ENCODE data around the gene MMP24. TPM values are rescaled to one million over a fixed set of nuclear protein-coding genes. Genes with fewer than 3 reads are reported as not detected.

The MMP24 gene
- total and polyA plus RNA-seq, 2 of the 13 experiments (the other 11 are each of a cell fraction or from before 2014, with no cell fraction given): 0.29 to 0.35 TPM

DNA sequence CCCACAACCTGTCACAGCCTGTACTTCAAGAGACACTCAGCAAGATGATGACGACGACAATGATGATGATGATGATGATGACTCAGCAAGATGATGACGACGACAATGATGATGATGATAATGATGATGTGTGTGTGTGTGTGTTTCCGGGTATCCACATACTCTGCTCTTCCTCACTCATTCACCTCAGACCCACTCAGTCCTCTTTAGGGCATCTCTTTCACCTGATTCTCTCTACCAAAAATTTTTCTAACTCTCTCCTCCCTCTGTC is 59.3 kb downstream of the MMP24 start (continued):
- TF ChIP-seq ARNTL (CRISPR knock-in tag; IDR thresholded peaks at IDR 0.05): no peak
- TF ChIP-seq U2AF1 (optimal IDR thresholded peaks at IDR 0.05; ENCODE audit: low read depth, low read length): no peak
- TF ChIP-seq ZFP37 (CRISPR knock-in tag; IDR thresholded peaks at IDR 0.05; ENCODE audit: borderline replicate concordance): no peak
- no peak for TF ChIP-seq ZNF768 (CRISPR knock-in tag; IDR thresholded peaks at IDR 0.05)
- no peak for TF ChIP-seq ZNF552 (CRISPR knock-in tag; IDR thresholded peaks at IDR 0.05; ENCODE audit: borderline replicate concordance)

DNA sequence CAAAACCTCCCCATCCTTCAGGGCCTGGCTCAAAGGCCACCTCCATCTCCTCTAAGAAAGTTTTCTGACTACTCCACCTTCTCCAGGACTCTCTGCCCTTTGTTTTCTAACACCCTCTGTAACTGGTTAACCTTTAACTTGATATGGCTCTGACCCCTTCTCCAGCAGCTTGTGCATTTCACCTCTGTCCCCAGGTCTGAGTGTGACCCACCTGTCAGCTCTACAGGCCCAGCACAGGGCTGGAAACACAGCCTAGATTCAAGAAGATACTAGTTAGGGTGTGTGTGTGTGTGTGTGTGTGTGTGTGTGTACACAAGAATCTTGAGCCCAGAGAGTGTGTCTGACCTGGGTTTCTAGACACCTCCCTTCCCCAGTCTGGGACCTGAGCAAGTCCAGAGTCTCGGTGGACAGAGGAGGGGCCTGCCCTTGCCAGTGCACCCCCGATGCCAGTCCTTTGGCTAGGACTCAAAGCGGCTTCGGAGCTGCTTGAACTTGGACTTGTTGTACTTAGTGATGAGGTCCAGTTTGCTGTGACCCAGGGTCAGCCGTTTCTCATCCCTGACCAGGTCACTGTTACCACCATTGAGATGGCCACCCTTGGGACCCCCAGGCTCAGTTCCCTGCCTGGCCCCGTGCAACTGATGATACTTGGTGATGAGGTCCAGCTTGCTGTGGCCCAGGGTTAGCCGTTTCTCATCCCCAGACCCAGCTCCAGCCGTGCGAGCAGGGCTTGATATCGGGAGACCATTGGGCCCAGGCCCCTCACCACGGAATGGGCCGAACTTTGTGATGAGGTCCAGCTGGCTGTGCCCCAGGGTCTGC is 59.8 kb downstream of the MMP24 start:
- Histone ChIP-seq H3K27me3 (ENCODE audit: control insufficient read depth in 1 of 2, insufficient read depth in 2 of 2, low read length in 2 of 2) (peaks cover 3 to 17% of the 10 kb centered on the region in 2 experiments; a peak in 3 of 5 replicates), H2AFZ (ENCODE audit: low read length) (no peak overlapping the region), H3K27ac (ENCODE audit: extremely low read length, insufficient read depth, low read length) (peak overlapping the region; percentile 95), H4K20me1 (ENCODE audit: insufficient read depth, low read length) (peaks cover 9% of the 10 kb centered on the region), H3K9ac (ENCODE audit: insufficient read depth, low read depth, low read length) (peak overlapping the region; percentile 97), H3K4me2 (ENCODE audit: low read depth, low read length) (peak overlapping the region; percentile 91), H3K4me3 (replicated peaks in 1 of 3; ENCODE audit: insufficient read depth in 1 of 3, low read depth in 2 of 3, low read length in 3 of 3) (peak overlapping the region; percentile 80 to 98 (median 81)), H3K4me1 (ENCODE audit: insufficient read depth, low read length) (peaks cover 70% of the 10 kb centered on the region), H3K36me3 (replicated peaks in 1 of 2; ENCODE audit: control insufficient read depth in 1 of 2, insufficient read depth in 2 of 2, low read length in 2 of 2) (peaks cover 0 to 10% of the 10 kb centered on the region in 2 experiments; a peak in 3 of 5 replicates), H3K9me3 (ENCODE audit: low read length) (no peaks in the 10 kb centered on the region), H3K79me2 (ENCODE audit: insufficient read depth, low read length) (peaks cover 36% of the 10 kb centered on the region)
- in situ Hi-C loops (cut with HindIII; ENCODE audit: extremely low pct_ligation_motif_present, low pct_unique_long_range_greater_than_20kb): no loop called here
- no TSS peak for BruUV-seq (replicated peaks)
- POLR2A ChIA-PET: interaction anchor here (0.9 to 3.0 kb wide), 14 partner anchors 11 to 410 kb away, joined by 3 to 26 read pairs (median 5); partner anchors contain the start of genes ACSS2, CEP250, EDEM2 and UQCC1
- ATAC-seq (peak; percentile 70), FAIRE-seq (peak; percentile 92), DNase-seq (ENCODE audit: low spot score) (peak; percentile 86)
- intact Hi-C loops (cut with micrococcal nuclease; ENCODE audit: unreplicated experiment): no loop called here
- 11% methylated on average over 9 of the region's 12 CpGs for WGBS (ENCODE audit: low lambda C conversion rate)
- CTCF ChIA-PET (ENCODE audit: low intra/inter-chr PET ratio, low total read pairs): interaction anchor here (0.8 to 1.1 kb wide), 2 partner anchors 18 to 21 kb away, joined by 3 to 5 read pairs; no protein-coding TSS in a partner anchor
- TF ChIP-seq PHB2 (IDR thresholded peaks at IDR 0.05; ENCODE audit: partially characterized antibody): no peak
- no peak for TF ChIP-seq RFX3 (CRISPR knock-in tag; IDR thresholded peaks at IDR 0.05)
- TF ChIP-seq, protein P1, sequence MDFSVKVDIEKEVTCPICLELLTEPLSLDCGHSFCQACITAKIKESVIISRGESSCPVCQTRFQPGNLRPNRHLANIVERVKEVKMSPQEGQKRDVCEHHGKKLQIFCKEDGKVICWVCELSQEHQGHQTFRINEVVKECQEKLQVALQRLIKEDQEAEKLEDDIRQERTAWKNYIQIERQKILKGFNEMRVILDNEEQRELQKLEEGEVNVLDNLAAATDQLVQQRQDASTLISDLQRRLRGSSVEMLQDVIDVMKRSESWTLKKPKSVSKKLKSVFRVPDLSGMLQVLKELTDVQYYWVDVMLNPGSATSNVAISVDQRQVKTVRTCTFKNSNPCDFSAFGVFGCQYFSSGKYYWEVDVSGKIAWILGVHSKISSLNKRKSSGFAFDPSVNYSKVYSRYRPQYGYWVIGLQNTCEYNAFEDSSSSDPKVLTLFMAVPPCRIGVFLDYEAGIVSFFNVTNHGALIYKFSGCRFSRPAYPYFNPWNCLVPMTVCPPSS (IDR thresholded peaks at IDR 0.05): no peak
- 0 out of 2 replicates have a peak, but pooled peaks have one; percentile 22 for TF ChIP-seq ZNF3 (CRISPR knock-in tag; IDR thresholded peaks at IDR 0.05)
- peak; percentile 89 for TF ChIP-seq ZNF264 (CRISPR knock-in tag; IDR thresholded peaks at IDR 0.05)
- peak; percentile 64 for TF ChIP-seq RXRA (CRISPR knock-in tag; IDR thresholded peaks at IDR 0.05)
- TF ChIP-seq ZSCAN12 (CRISPR knock-in tag; IDR thresholded peaks at IDR 0.05): no peak
- TF ChIP-seq SNAPC2 (CRISPR knock-in tag; IDR thresholded peaks at IDR 0.05): peak; percentile 68; the same call in 1 of the 2 replicates
- no peak for TF ChIP-seq SMARCE1 (IDR thresholded peaks at IDR 0.05; ENCODE audit: borderline replicate concordance)
- TF ChIP-seq, protein P2, sequence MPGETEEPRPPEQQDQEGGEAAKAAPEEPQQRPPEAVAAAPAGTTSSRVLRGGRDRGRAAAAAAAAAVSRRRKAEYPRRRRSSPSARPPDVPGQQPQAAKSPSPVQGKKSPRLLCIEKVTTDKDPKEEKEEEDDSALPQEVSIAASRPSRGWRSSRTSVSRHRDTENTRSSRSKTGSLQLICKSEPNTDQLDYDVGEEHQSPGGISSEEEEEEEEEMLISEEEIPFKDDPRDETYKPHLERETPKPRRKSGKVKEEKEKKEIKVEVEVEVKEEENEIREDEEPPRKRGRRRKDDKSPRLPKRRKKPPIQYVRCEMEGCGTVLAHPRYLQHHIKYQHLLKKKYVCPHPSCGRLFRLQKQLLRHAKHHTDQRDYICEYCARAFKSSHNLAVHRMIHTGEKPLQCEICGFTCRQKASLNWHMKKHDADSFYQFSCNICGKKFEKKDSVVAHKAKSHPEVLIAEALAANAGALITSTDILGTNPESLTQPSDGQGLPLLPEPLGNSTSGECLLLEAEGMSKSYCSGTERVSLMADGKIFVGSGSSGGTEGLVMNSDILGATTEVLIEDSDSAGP (CRISPR knock-in tag; IDR thresholded peaks at IDR 0.05; ENCODE audit: borderline replicate concordance): 0 out of 2 replicates have a peak, but pooled peaks have one; percentile 56

Measured in HepG2 (cell line).